Keratinocyte (primary cell): ENCODE results near the gene MROH2A. TPM values are rescaled to one million over a fixed set of nuclear protein-coding genes. Genes with fewer than 3 reads are reported as not detected.

Experiments used
- DNase-seq: peaks from one replicate; pipeline ENCODE4 v3.0.0-alpha.2; 2011; ENCODE audit warnings: low read depth, missing footprints, low spot score
- FAIRE-seq: peaks from 2 replicates; lab custom pipeline; 2011; peaks lifted over from hg19 to GRCh38; lab: Jason Lieb, UNC
- H2AFZ ChIP-seq: 2 replicates; pipeline ENCODE4 v1.6.0; 2012; ENCODE audit warnings: low read length, control low read depth, inconsistent platforms; ENCODE audit not compliant: control insufficient read depth
- H3K27ac ChIP-seq: 2 replicates; pipeline ENCODE4 v1.5.1; 2011; ENCODE audit warnings: low read length; ENCODE audit not compliant: control insufficient read depth, insufficient read depth
- H3K27me3 ChIP-seq: 3 replicates; pipeline ENCODE4 v1.6.0; 2011; ENCODE audit warnings: low read length; ENCODE audit not compliant: control insufficient read depth, insufficient read depth; ENCODE audit errors: extremely low read depth
- H3K36me3 ChIP-seq, 2 experiments: 2 replicates in 1 of 2; 3 replicates in 1 of 2; pipeline ENCODE4 v1.5.1; 2011; ENCODE audit warnings: low read length in 2 of 2, mild to moderate bottlenecking in 1 of 2; ENCODE audit not compliant: control insufficient read depth in 2 of 2, insufficient read depth in 2 of 2; ENCODE audit errors: extremely low read depth in 1 of 2
- H3K4me1 ChIP-seq: 3 replicates; pipeline ENCODE4 v1.5.1; 2011; ENCODE audit warnings: low read length; ENCODE audit not compliant: control insufficient read depth, insufficient read depth; ENCODE audit errors: extremely low read depth
- H3K4me2 ChIP-seq: 3 replicates; pipeline ENCODE4 v1.6.0; 2011; ENCODE audit warnings: low read depth, low read length; ENCODE audit not compliant: control insufficient read depth, insufficient read depth; ENCODE audit errors: extremely low read depth
- H3K4me3 ChIP-seq, 3 experiments: fragments of 200-600 bp in 1 of 3; sonication (generic) in 1 of 3; 2 replicates in 2 of 3; 3 replicates in 1 of 3; pipeline ENCODE4 v1.5.1; 2011 to 2016; ENCODE audit warnings: low read length in 3 of 3, mild to moderate bottlenecking in 3 of 3, control low read depth in 2 of 3, inconsistent platforms in 1 of 3, low read depth in 1 of 3, mixed read lengths in 1 of 3, mixed run types in 1 of 3, moderate library complexity in 1 of 3; ENCODE audit not compliant: control insufficient read depth in 2 of 3, insufficient read depth in 2 of 3; ENCODE audit errors: extremely low read depth in 1 of 3
- H3K79me2 ChIP-seq: 2 replicates; pipeline ENCODE4 v1.6.0; 2012; ENCODE audit warnings: low read length; ENCODE audit not compliant: control insufficient read depth, insufficient read depth
- H3K9ac ChIP-seq: 3 replicates; pipeline ENCODE4 v1.6.0; 2011; ENCODE audit warnings: low read length; ENCODE audit not compliant: control insufficient read depth, insufficient read depth; ENCODE audit errors: extremely low read depth
- H3K9me1 ChIP-seq: 3 replicates; pipeline ENCODE4 v1.6.0; 2011; ENCODE audit warnings: low read length; ENCODE audit not compliant: control insufficient read depth, insufficient read depth; ENCODE audit errors: extremely low read depth
- H3K9me3 ChIP-seq: 2 replicates; pipeline ENCODE4 v1.5.1; 2012; ENCODE audit warnings: low read depth, low read length; ENCODE audit not compliant: control insufficient read depth
- H4K20me1 ChIP-seq: 3 replicates; pipeline ENCODE4 v1.6.0; 2011; ENCODE audit warnings: low read length; ENCODE audit not compliant: control insufficient read depth, insufficient read depth; ENCODE audit errors: extremely low read depth
- CTCF ChIP-seq, 3 experiments: IDR thresholded peaks in 1 of 3; conservative IDR thresholded peaks in 1 of 3; optimal IDR thresholded peaks in 1 of 3; 2 replicates in 2 of 3; 3 replicates in 1 of 3; pipeline versions ENCODE3 to v1.5.1; 2011; ENCODE audit warnings: low read length in 3 of 3, mild to moderate bottlenecking in 3 of 3, moderate library complexity in 2 of 3, control low read depth in 1 of 3, inconsistent platforms in 1 of 3; ENCODE audit not compliant: insufficient read depth in 2 of 3; ENCODE audit errors: extremely low read depth in 1 of 3
- EZH2 ChIP-seq: IDR thresholded peaks from one replicate; pipeline ENCODE4 v1.6.1; 2012; ENCODE audit warnings: inconsistent platforms, mild to moderate bottlenecking, low read length, moderate library complexity
- dilution Hi-C: fragments of 300-500 bp; cut with MboI; formaldehyde crosslinking; loops from one replicate; pipeline ENCODE4 v1.7.0; 2020; ENCODE audit warnings: low sequenced_read_pairs; ENCODE audit not compliant: extremely low pct_ligation_motif_present
- polyA plus RNA-seq, 5 experiments: library from polyadenylated mRNA; depleted of rRNA in 3 of 5; stranded (reverse) in 3 of 5; stranded (forward) in 1 of 5; unstranded in 1 of 5; fragments of >200 nt; gene quantifications; 1 replicate in 1 of 5; 2 replicates in 3 of 5; 3 replicates in 1 of 5; pipeline versions ENCODE4 v1.2.1 to v1.2.3, GENCODE V29; 2011 to 2012; ENCODE audit warnings: missing spikeins in 2 of 5, low read depth in 1 of 5, low replicate concordance in 1 of 5

MROH2A gene
- polyA plus RNA-seq, 1 donor (not counting 4 experiments of a cell fraction or from before 2014, with no cell fraction given), result 0.33 TPM

GRCh38 chr2:233821709-233822100 is 43.6 kb downstream of the MROH2A start:
- no peaks in the 10 kb centered on the region for H3K79me2 ChIP-seq
- peaks cover 5% of the 10 kb centered on the region for H3K27me3 ChIP-seq
- no peak overlapping the region for H3K9ac ChIP-seq
- H3K27ac ChIP-seq, result no peak overlapping the region
- no peaks in the 10 kb centered on the region for H3K4me1 ChIP-seq
- no peak overlapping the region for H2AFZ ChIP-seq
- FAIRE-seq (no peak), DNase-seq (no peak)
- dilution Hi-C loops, result no loop called here
- no peaks in the 10 kb centered on the region for H3K9me3 ChIP-seq
- no peaks in the 10 kb centered on the region for H3K9me1 ChIP-seq
- no peak overlapping the region for H3K4me2 ChIP-seq
- H4K20me1 ChIP-seq, result no peaks in the 10 kb centered on the region
- no peaks in the 10 kb centered on the region for H3K36me3 ChIP-seq
- H3K4me3 ChIP-seq, result no peak overlapping the region
- no peak for TF ChIP-seq EZH2
- TF ChIP-seq CTCF (optimal IDR thresholded peaks at IDR 0.05 in 1 of 3, IDR thresholded peaks at IDR 0.05 in 1 of 3, conservative IDR thresholded peaks at IDR 0.05 in 1 of 3; ENCODE audit: extremely low read depth in 1 of 3, insufficient read depth in 2 of 3, low read length in 3 of 3), result no peak

- no peaks in the 10 kb centered on the region for H3K9me3 ChIP-seq
- H3K27ac ChIP-seq, result no peak overlapping the region
- dilution Hi-C loops, result no loop called here
- no peaks in the 10 kb centered on the region for H3K79me2 ChIP-seq
- TF ChIP-seq EZH2, result no peak
- TF ChIP-seq CTCF (optimal IDR thresholded peaks at IDR 0.05 in 1 of 3, IDR thresholded peaks at IDR 0.05 in 1 of 3, conservative IDR thresholded peaks at IDR 0.05 in 1 of 3; ENCODE audit: extremely low read depth in 1 of 3, insufficient read depth in 2 of 3, low read length in 3 of 3), result no peak
- FAIRE-seq (no peak), DNase-seq (no peak)
- H3K9me1 ChIP-seq, result no peaks in the 10 kb centered on the region
- H3K4me2 ChIP-seq, result no peak overlapping the region
- no peak overlapping the region for H2AFZ ChIP-seq
- no peaks in the 10 kb centered on the region for H3K4me1 ChIP-seq
- H3K9ac ChIP-seq, result no peak overlapping the region
- no peak overlapping the region for H3K4me3 ChIP-seq
- H4K20me1 ChIP-seq, result no peaks in the 10 kb centered on the region
- no peaks in the 10 kb centered on the region for H3K36me3 ChIP-seq
- peaks cover 5% of the 10 kb centered on the region for H3K27me3 ChIP-seq
Measured at GRCh38 chr2:233822101-233822771, 44.1 kb downstream of the MROH2A start.
